H1 (cell line): Measurements from ENCODE around the gene LIMS1. TPM values are rescaled to one million over a fixed set of nuclear protein-coding genes. Genes with fewer than 3 reads are reported as not detected.
"Not testable (repeated sequence)": the region's sequence is repeated elsewhere in the genome, so short reads cannot be mapped to it uniquely, and the experiment has no call there.

Source experiments
- CTCF ChIA-PET: fragments of 300-600 bp; sonication (Branson Sonifier 250); formaldehyde crosslinking; loops from one replicate; lab custom pipeline; 2021; ENCODE audit not compliant: partially characterized antibody; lab: Charles Lee
- POLR2A ChIA-PET: fragments of 300-600 bp; sonication (Branson Sonifier 250); formaldehyde crosslinking; loops from one replicate; lab custom pipeline; 2021; ENCODE audit warnings: inconsistent platforms; ENCODE audit not compliant: partially characterized antibody; lab: Charles Lee
- DNase-seq, 2 experiments: peaks; one replicate each; pipeline versions ENCODE4 v3.0.0 to v3.0.0-alpha.2; 2010 to 2022; ENCODE audit warnings: low spot score in 2 of 2, low read depth in 1 of 2, mixed read lengths in 1 of 2
- FAIRE-seq: peaks from 2 replicates; lab custom pipeline; 2011; peaks lifted over from hg19 to GRCh38; lab: Jason Lieb, UNC
- H2AFZ ChIP-seq: 2 replicates; pipeline ENCODE4 v1.8.1; 2012; ENCODE audit warnings: low read length, inconsistent platforms
- H2AK5ac ChIP-seq: 2 replicates; pipeline ENCODE4 v1.6.1; 2013; ENCODE audit warnings: low read depth, low read length
- H2BK120ac ChIP-seq: replicated peaks from 2 replicates; pipeline ENCODE3; 2013; ENCODE audit warnings: low read depth, low read length, inconsistent platforms
- H2BK12ac ChIP-seq: 2 replicates; pipeline ENCODE4 v1.6.1; 2013; ENCODE audit warnings: low read depth, low read length
- H2BK15ac ChIP-seq: 2 replicates; pipeline ENCODE4 v1.6.1; 2013; ENCODE audit warnings: low read length
- H2BK20ac ChIP-seq: 2 replicates; pipeline ENCODE4 v1.6.1; 2013; ENCODE audit warnings: low read length
- H2BK5ac ChIP-seq: 2 replicates; pipeline ENCODE4 v1.6.1; 2013; ENCODE audit warnings: low read depth, low read length
- H3K14ac ChIP-seq: 2 replicates; pipeline ENCODE4 v1.6.1; 2013; ENCODE audit warnings: inconsistent platforms; ENCODE audit not compliant: insufficient read length
- H3K18ac ChIP-seq: 2 replicates; pipeline ENCODE4 v1.6.1; 2013; ENCODE audit warnings: low read length; ENCODE audit errors: extremely low read depth
- H3K23ac ChIP-seq: 2 replicates; pipeline ENCODE4 v1.6.1; 2013; ENCODE audit warnings: inconsistent platforms; ENCODE audit not compliant: insufficient read length
- H3K23me2 ChIP-seq: 2 replicates; pipeline ENCODE4 v1.6.1; 2013; ENCODE audit warnings: low read depth, low read length
- H3K27ac ChIP-seq: 2 replicates; pipeline ENCODE4 v1.6.1; 2011; ENCODE audit warnings: low read depth, low read length, inconsistent platforms
- H3K27me3 ChIP-seq, 4 experiments: replicated peaks in 1 of 4; 1 replicate in 1 of 4; 2 replicates in 3 of 4; pipeline versions ENCODE4 v1.6.1 to v1.8.1; 2011 to 2013; ENCODE audit warnings: low read length in 3 of 4, mild to moderate bottlenecking in 3 of 4, inconsistent platforms in 2 of 4, mixed read lengths in 2 of 4, moderate library complexity in 1 of 4; ENCODE audit not compliant: control insufficient read depth in 3 of 4, insufficient read depth in 3 of 4; ENCODE audit errors: extremely low read depth in 1 of 4
- H3K36me3 ChIP-seq, 4 experiments: 2 replicates each; pipeline versions ENCODE4 v1.6.1 to v1.8.1; 2011 to 2013; ENCODE audit warnings: mild to moderate bottlenecking in 4 of 4, low read length in 3 of 4, moderate library complexity in 2 of 4, control low read depth in 1 of 4, inconsistent platforms in 1 of 4; ENCODE audit not compliant: insufficient read depth in 4 of 4, control insufficient read depth in 2 of 4
- H3K4ac ChIP-seq: replicated peaks from 2 replicates; pipeline ENCODE3; 2013; ENCODE audit warnings: low read length, low read depth, mixed read lengths, inconsistent platforms; ENCODE audit not compliant: insufficient read length
- H3K4me1 ChIP-seq, 4 experiments: replicated peaks in 1 of 4; 1 replicate in 1 of 4; 2 replicates in 3 of 4; pipeline versions ENCODE4 v1.6.1 to v1.8.1; 2011 to 2013; ENCODE audit warnings: low read length in 3 of 4, inconsistent platforms in 2 of 4, mixed read lengths in 1 of 4; ENCODE audit not compliant: insufficient read depth in 4 of 4, control insufficient read depth in 3 of 4
- H3K4me2 ChIP-seq, 2 experiments: 2 replicates each; pipeline versions ENCODE4 v1.6.1 to v1.8.1; 2011 to 2013; ENCODE audit warnings: low read depth in 2 of 2, low read length in 2 of 2, control low read depth in 1 of 2, inconsistent platforms in 1 of 2, mild to moderate bottlenecking in 1 of 2; ENCODE audit not compliant: insufficient read depth in 1 of 2
- H3K4me3 ChIP-seq, 4 experiments: fragments of 200-600, 300-600 bp in 1 of 4; sonication (generic), shearing (Covaris generic), sonication (Bioruptor Twin) in 1 of 4; 2 replicates each; pipeline versions ENCODE4 v1.5.1 to v1.8.1; 2011 to 2016; ENCODE audit warnings: low read length in 4 of 4, low read depth in 3 of 4, control low read depth in 2 of 4, inconsistent platforms in 2 of 4, mild to moderate bottlenecking in 2 of 4, mixed read lengths in 1 of 4, moderate library complexity in 1 of 4; ENCODE audit not compliant: insufficient read depth in 2 of 4; ENCODE audit errors: extremely low read depth in 1 of 4
- H3K56ac ChIP-seq: replicated peaks from 2 replicates; pipeline ENCODE3; 2013; ENCODE audit warnings: low read depth, mild to moderate bottlenecking, mixed read lengths, low read length, inconsistent platforms; ENCODE audit not compliant: insufficient read length
- H3K79me1 ChIP-seq: 2 replicates; pipeline ENCODE4 v1.6.1; 2013; ENCODE audit warnings: low read depth, low read length, control low read depth
- H3K79me2 ChIP-seq, 2 experiments: 2 replicates each; pipeline versions ENCODE4 v1.6.1 to v1.8.1; 2012 to 2013; ENCODE audit warnings: low read length in 2 of 2, mild to moderate bottlenecking in 2 of 2, inconsistent platforms in 1 of 2; ENCODE audit not compliant: insufficient read depth in 2 of 2, control insufficient read depth in 1 of 2
- H3K9ac ChIP-seq, 4 experiments: replicated peaks in 1 of 4; 1 replicate in 1 of 4; 2 replicates in 3 of 4; pipeline versions ENCODE4 v1.6.1 to v1.8.1; 2011 to 2013; ENCODE audit warnings: low read depth in 3 of 4, low read length in 3 of 4, control low read depth in 2 of 4, mild to moderate bottlenecking in 2 of 4, moderate library complexity in 2 of 4, inconsistent platforms in 1 of 4; ENCODE audit errors: extremely low read depth in 1 of 4
- H3K9me3 ChIP-seq, 2 experiments: 2 replicates each; pipeline versions ENCODE4 v1.6.1 to v1.8.1; 2012 to 2013; ENCODE audit warnings: mild to moderate bottlenecking in 2 of 2, moderate library complexity in 2 of 2, control low read depth in 1 of 2, inconsistent platforms in 1 of 2, low read depth in 1 of 2, low read length in 1 of 2, mixed read lengths in 1 of 2; ENCODE audit not compliant: insufficient read depth in 2 of 2
- H4K20me1 ChIP-seq, 2 experiments: replicated peaks in 1 of 2; 2 replicates each; pipeline versions ENCODE3 to v1.8.1; 2011 to 2013; ENCODE audit warnings: inconsistent platforms in 2 of 2, low read length in 2 of 2, mild to moderate bottlenecking in 1 of 2; ENCODE audit not compliant: insufficient read depth in 2 of 2, control insufficient read depth in 1 of 2
- H4K5ac ChIP-seq: 2 replicates; pipeline ENCODE4 v1.6.1; 2013; ENCODE audit warnings: low read length, low read depth, mixed read lengths, inconsistent platforms; ENCODE audit not compliant: insufficient read length
- H4K8ac ChIP-seq: 2 replicates; pipeline ENCODE4 v1.8.0; 2013; ENCODE audit warnings: mild to moderate bottlenecking, moderate library complexity, low read length, inconsistent platforms; ENCODE audit not compliant: insufficient read depth; ENCODE audit errors: extremely low read depth
- H4K91ac ChIP-seq: replicated peaks from 2 replicates; pipeline ENCODE3; 2013; ENCODE audit warnings: low read length, mixed read lengths, inconsistent platforms; ENCODE audit not compliant: insufficient read length
- WGBS, 2 experiments: shearing (Covaris generic) in 1 of 2; methylation state at CpG; one replicate each; pipeline versions ENCODE4 v1.1.6 to v1.1.7; 2013 to 2015; ENCODE audit warnings: low lambda C conversion rate in 2 of 2, mixed read lengths in 2 of 2, inconsistent platforms in 1 of 2, low coverage in 1 of 2, missing lambda C conversion rate in 1 of 2; ENCODE audit not compliant: insufficient replicate concordance in 2 of 2, insufficient coverage in 1 of 2, insufficient read length in 1 of 2; ENCODE audit errors: extremely low coverage in 1 of 2, missing lambda C conversion rate in 1 of 2; 5-methylcytosine and 5-hydroxymethylcytosine counted together
- polyA plus RNA-seq, 7 experiments: library from polyadenylated mRNA; depleted of rRNA in 3 of 7; stranded (reverse) in 5 of 7; unstranded in 2 of 7; fragments of >200 nt in 5 of 7; fragments of 200-250 nt in 2 of 7; gene quantifications; 1 replicate in 5 of 7; 2 replicates in 1 of 7; 4 replicates in 1 of 7; pipeline versions ENCODE4 v1.2.1 to v1.2.3, GENCODE V29; 2011 to 2013; ENCODE audit warnings: missing spikeins in 2 of 7, mixed read lengths in 2 of 7
- total RNA-seq: library from RNA; stranded (reverse); fragmentation: NEBNext Ultra II Directional; extraction: Animal tissue kit (Norgen Biotek cat#: 25700); gene quantifications from 2 replicates; pipeline ENCODE4 v1.2.1, GENCODE V29; 2021

Gene LIMS1
- total and polyA plus RNA-seq, 2 of the 8 experiments (the other 6 are each of a cell fraction or from before 2014, with no cell fraction given) = 24.1 to 36.7 TPM

DNA sequence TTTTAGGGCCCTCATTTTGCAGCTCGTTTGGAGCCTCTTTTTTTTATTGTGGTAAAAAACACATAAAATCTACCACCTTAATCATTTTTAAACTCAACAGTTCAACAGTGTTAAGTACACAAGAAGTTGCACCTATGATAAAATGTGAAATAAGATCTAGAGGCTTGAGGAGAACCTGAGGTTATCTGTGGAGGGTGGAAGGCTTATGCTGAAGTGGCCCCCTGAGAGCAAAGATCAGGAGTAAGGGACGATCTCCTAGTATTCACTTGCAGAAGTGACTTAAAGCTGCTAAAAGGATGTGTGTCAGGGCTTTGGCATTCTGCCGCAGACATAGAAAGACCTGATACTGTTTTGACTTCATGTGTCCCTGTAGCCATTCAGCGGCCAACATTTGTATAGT lies 61.5 kb downstream of the LIMS1 start:
- not testable (repeated sequence) for H3K79me1 ChIP-seq, H3K23me2 ChIP-seq, H2BK5ac ChIP-seq, H4K20me1 ChIP-seq, H3K27ac ChIP-seq, H2BK120ac ChIP-seq, H2BK12ac ChIP-seq, H3K4ac ChIP-seq, H3K4me3 ChIP-seq, H3K56ac ChIP-seq, H4K5ac ChIP-seq, H4K91ac ChIP-seq, FAIRE-seq, H2BK15ac ChIP-seq, H2BK20ac ChIP-seq, H3K4me2 ChIP-seq, DNase-seq, H3K9me3 ChIP-seq, H3K23ac ChIP-seq, H3K4me1 ChIP-seq, H3K18ac ChIP-seq, H3K14ac ChIP-seq, H3K27me3 ChIP-seq, H3K9ac ChIP-seq, H2AFZ ChIP-seq, H2AK5ac ChIP-seq, H3K36me3 ChIP-seq, H4K8ac ChIP-seq
- peaks cover 0 to 19% of the 10 kb centered on the region in 2 experiments; a peak in 1 of 4 replicates for H3K79me2 ChIP-seq
- POLR2A ChIA-PET = interaction anchor here (1.6 kb wide), 1 partner anchor 10 kb away, joined by 4 read pairs; no protein-coding TSS in a partner anchor
- 76% methylated on average over 3 of the region's 4 CpGs; no CpG with 5 or more reads in 1 of the 2 experiments for WGBS, 2 experiments
- CTCF ChIA-PET = interaction anchor here (1.0 to 1.4 kb wide), 2 partner anchors 9 to 41 kb away, joined by 3 to 5 read pairs; no protein-coding TSS in a partner anchor
